Transverse colon (tissue), 3 donors: ENCODE measurements around the gene SRPK2.

Source experiments
- EP300 ChIP-seq: sonication (generic); formaldehyde crosslinking; IDR thresholded peaks from one replicate; pipeline ENCODE4 v1.6.1; 2017; ENCODE audit warnings: antibody characterized with exemption, low read depth
- POLR2A ChIP-seq: fragments of 450-650 bp; IDR thresholded peaks from one replicate; pipeline ENCODE4 v1.6.1; 2016; ENCODE audit warnings: antibody characterized with exemption, mild to moderate bottlenecking, moderate library complexity
- TF ChIP-seq, protein P1 (sequence below), 5 experiments: fragments of 200-600 bp in 3 of 5; fragments of 450-650 bp in 2 of 5; sonication (generic) in 3 of 5; IDR thresholded peaks; 1 replicate in 2 of 5; 2 replicates in 3 of 5; pipeline ENCODE4 v1.5.1; 2016 to 2017; ENCODE audit warnings: antibody characterized with exemption in 5 of 5, inconsistent platforms in 3 of 5, mild to moderate bottlenecking in 2 of 5, moderate library complexity in 1 of 5

DNA sequence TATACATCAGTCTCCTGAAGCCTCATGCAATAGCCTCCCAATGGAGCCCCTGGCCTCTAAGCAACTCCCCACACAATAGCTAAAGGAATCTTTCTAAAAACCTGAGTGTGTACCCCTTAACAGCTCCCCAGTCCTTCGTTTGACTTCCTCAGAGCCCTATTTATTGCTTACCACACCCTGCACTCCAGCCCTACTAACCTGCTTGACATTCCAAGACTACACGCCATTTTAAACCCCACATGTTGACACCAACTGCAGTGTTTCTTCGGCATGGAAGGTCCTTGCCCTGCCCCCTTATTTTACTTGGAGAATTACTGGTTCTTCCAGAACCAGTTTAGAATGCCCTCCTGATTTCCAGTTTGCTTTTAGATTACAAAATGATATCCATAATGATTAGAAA is 10.8 kb downstream of the SRPK2 start:
- TF ChIP-seq, protein P1, sequence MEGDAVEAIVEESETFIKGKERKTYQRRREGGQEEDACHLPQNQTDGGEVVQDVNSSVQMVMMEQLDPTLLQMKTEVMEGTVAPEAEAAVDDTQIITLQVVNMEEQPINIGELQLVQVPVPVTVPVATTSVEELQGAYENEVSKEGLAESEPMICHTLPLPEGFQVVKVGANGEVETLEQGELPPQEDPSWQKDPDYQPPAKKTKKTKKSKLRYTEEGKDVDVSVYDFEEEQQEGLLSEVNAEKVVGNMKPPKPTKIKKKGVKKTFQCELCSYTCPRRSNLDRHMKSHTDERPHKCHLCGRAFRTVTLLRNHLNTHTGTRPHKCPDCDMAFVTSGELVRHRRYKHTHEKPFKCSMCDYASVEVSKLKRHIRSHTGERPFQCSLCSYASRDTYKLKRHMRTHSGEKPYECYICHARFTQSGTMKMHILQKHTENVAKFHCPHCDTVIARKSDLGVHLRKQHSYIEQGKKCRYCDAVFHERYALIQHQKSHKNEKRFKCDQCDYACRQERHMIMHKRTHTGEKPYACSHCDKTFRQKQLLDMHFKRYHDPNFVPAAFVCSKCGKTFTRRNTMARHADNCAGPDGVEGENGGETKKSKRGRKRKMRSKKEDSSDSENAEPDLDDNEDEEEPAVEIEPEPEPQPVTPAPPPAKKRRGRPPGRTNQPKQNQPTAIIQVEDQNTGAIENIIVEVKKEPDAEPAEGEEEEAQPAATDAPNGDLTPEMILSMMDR (IDR thresholded peaks at IDR 0.05): no peak
- TF ChIP-seq POLR2A (no peak), EP300 (no peak)
